NCI-H446 treated with DMSO at 0.1 percent for 48 hours (cell line): ENCODE results near the gene HMGB4.

Experiments used
- DNase-seq: peaks from one replicate; lab custom pipeline; 2025; lab: John Stamatoyannopoulos, UW

Gene HMGB4

DNA sequence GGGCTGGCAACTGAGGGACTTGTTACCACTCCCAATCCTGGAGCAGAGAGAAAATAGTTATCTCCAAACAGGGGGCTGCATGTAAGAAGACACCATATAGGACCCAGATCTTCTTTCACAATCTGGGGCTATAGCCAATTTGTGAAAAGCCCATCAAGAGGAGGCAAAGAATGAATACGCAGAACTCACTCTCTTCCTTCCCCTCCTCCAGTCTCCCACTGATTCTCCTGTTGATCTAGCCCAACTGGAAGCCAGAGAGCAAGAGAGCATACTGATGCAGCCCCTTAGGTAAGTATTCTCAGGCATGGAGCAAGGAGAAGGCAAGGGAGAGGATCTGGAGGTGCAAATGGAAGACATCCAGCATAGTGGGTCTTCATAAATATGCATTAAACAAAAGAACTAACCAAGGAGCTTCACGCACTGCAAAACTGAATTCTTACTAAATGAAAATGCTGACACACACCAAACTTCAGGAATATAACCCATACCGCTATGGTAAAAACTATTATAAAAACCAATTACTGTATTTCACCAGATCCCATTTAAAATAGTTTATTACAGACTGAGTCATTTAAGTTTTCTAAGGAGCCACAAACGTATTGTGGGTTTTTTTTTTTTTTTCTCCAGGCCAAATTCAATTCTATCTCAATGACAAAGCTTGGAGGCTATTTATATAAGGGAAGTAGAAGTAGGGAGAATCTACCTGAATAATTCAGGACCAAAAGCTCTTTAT lies 15.5 kb upstream of the HMGB4 start:
- DNase-seq, result no peak

DNA sequence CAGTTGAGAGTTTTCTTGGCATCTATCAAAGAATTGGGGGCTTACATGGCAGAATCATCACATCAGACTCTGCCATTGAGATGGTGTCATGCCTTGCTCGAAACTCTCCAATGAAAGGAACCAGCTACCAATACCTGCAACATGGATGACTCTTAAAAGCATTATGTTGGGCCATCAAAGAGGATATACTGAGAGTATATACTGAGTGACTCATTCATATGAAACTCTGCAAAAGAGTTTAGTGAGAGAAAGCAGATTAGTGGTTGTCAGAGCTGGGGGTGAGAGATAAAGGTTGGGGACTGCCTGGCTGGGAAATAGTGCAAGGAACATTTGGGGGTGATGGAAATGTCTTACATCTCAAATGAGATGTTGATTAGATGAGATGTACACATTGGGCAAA lies 14.7 kb upstream of the HMGB4 start:
- no peak for DNase-seq

DNA sequence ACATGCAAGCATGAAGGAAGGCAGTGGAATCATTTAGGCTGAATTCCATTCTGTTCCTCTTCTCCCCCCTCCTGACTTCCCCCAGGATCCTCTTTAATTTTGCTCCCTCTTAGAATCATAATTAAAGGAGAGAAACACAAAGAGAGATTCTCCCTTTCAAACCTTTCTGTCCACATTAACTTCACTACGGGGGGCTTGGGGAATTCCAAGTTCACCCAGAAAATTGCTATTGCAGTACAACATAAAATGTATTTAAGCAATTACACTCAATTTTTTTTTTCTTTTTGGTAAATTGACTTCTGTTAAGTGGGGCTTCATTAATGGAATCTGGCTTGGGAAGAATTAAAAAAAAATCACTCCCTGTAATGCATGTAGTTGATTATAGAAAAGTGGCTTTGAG lies 13.4 kb upstream of the HMGB4 start:
- DNase-seq, result no peak

DNA sequence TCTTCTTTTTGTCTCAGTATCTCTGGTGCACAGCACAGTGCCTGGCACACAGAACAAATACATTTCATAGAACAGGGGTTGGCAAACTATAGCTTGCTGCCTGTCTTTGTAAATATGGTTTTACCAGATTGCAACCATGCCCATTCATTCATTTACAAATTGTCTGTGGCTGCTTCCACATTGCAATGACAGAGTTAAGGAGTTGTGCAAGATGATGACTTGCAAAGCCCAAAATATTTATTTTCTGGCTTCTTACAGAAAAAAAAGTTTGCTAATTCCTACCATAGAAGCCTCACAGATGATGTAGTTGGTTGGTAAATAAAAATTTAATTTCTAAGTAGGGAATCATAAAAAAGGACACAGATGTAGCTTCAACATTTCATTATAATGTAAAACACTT lies 11.2 kb upstream of the HMGB4 start:
- DNase-seq, result no peak

DNA sequence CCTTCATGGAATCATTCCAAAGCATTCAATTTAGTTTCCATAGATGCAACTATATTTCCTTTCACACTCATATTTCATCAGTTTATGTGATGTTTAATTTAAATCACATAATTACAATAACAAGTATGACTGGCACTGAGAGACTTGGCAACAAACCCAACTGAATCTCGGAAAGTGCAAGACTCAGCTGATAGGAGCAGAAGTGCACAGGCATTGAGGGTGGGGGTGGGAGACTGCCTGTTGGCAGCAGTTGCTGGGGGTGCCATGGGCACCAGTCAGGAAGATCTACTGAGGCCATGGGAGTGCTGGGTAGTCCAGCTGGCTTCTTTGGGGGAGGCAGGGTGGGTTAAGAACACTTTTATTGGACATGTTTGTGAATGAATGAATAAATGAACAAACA lies 10.4 kb upstream of the HMGB4 start:
- no peak for DNase-seq

DNA sequence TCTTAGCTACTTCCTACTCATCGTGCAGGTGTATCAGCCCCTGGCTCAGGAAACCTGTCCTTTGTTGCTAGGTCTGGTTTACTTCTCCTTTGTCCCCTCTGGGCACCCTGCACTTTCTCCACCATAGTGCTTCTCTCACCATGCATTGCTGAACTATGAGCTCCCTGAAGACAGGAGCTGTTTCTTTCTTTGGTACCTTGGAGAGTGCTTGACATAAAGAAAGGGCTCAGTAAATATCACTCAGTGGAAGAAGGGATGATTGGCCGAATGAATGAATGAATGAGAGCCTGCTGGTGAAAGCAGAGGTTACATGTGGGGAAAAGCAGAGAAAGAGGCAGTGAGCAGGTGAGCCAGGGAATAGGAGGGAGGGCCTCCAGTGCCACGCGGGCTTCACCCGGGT lies 9.8 kb upstream of the HMGB4 start:
- no peak for DNase-seq

DNA sequence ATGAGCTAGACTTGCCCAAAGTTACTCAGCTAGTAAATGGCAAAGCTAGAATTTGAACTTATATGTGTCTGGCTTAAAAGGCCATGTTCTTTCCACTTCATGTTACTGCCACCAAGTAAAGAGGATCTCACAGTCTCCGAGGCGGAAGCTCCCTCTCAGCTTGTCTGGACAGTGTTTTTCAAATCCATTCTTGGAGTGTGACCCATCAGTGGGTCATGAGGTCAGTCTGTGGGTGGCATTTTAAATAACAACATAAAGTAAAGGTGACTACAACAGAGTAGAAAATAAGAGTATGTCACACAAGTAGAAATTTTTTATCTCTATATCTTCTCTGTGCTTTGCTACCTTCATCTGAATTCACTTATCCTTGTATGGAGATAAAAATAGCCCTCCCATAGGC lies 3.2 kb upstream of the HMGB4 start:
- no peak for DNase-seq

DNA sequence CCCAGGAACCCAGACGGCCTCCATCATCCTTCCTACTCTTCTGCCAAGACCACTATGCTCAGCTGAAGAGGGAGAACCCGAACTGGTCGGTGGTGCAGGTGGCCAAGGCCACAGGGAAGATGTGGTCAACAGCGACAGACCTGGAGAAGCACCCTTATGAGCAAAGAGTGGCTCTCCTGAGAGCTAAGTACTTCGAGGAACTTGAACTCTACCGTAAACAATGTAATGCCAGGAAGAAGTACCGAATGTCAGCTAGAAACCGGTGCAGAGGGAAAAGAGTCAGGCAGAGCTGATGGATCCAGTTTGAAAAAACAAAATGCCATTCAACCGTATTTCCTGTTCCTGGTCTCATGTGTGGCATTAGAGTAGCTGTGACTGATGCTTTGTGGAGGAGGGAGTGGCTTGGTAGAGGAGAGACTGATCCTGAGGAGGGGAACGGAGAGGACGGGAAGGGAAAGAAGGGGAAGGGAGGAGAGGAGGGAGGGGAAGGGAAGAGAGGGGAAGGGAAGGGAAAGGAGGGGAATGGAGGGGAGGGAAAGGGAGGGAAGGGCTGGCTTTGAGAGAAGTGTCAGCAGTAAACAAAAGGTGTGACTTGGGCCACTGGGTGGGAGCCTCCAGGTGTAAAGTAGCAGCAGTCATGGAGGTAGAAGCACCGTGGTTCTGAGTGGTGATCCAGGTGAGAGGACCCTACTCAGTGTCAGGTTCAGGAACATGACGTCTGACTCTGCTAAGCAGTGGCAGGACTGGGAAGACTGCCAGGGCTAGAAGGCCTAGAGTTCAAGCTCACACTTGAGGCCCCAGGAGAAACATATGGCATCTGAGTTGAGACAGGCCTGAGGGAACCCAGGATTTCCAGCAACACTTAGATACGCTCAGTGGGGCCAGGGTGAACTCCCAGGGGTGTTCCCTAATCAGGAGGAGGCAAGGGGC lies 846 bp downstream of the HMGB4 start:
- DNase-seq, result peak; percentile 4

DNA sequence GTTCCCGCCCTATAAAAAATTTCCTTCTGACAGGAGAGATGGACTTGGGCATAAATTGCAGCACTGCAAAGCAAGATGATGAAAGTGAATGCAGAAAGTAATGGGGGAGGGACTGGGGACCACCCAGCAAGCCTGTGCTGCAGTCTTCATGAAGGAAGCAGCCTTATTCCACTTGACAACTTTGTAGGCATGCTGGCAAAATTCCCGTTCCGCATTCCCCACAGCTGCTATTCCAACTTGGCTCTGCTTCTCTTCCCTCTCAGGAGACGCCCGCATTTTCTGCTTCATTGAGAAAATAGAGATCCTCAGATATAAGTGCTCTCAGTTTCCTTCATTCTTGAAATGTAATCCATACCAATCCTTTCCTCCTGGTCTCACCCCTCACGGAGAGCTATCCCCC lies 2.4 kb downstream of the HMGB4 start:
- DNase-seq, result peak; percentile 49

DNA sequence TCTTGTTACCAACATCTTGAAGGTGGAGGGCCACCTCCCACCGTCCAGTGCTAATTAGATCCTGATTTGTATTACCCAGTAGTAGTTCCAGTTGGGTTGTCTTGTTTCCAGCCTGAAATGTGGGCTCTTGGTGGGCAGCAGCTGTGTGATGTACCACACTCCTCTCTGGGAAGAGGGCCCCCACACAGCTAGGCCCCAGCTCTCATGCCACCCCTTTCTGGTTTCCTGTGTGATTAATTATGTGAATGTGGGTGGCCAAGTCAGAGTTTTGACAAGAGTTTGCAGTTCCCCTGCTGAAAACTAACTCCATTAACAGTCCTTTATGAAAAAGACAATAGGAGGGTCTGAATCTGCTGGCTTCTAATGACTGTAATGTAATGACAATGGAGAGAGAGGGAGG lies 3.8 kb downstream of the HMGB4 start:
- no peak for DNase-seq

DNA sequence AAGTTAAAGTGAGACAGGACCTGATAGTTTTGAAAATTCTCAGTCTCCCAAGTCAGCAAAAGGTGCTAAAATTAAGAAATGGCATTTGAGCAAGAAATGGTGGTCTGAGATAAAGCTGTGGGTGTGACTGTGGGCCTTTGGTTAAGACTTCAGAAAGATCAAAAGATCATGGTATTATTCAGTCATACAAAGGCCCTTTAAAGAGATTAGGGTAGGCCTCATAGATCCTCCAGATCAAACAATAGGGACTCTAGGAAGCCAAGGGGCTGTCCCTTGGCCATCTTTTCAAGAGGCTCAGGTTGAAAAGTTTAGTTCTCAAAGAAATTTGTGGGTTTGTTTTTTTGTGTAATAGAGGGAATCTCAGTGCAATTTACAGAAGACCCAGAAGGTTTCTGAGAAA lies 8.4 kb downstream of the HMGB4 start:
- no peak for DNase-seq

DNA sequence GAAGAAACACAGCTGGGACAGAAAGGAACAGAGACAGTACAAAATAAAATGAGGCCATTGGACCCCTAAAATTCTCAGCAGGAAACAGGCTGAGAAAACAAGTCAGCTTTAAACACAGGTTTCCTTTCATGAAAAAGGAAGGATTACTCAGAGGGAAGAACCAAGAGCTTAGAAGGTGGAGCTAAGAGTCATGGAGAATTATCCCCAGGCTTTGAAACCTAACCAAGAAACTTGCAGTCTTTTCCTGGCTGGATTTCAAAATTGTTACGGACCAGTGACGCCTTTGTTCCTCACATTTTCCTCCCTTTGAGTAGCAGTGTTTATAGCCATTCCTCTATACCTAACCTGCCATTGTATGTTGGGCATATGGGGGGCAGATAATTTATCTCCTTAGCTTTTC lies 8.8 kb downstream of the HMGB4 start:
- DNase-seq, result no peak

DNA sequence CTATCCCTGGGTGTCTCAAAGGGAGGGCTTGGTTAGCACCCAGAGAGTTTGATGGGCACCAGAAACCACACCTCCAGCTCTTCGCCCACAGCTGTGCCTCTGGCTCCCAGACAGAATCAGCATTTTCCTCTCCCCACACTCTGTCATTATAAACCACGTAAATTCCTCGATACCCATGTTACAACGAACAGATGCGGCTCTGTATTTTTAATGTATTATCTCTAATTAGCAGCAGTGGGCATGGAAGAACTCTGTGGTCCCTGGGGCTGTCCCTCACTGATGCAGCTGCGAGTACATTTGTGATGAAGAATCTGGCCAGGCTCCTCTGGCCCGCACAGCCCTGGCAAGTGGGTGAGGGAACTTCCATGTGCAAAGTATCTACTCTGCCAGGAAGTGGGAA lies 10.8 kb downstream of the HMGB4 start:
- no peak for DNase-seq

DNA sequence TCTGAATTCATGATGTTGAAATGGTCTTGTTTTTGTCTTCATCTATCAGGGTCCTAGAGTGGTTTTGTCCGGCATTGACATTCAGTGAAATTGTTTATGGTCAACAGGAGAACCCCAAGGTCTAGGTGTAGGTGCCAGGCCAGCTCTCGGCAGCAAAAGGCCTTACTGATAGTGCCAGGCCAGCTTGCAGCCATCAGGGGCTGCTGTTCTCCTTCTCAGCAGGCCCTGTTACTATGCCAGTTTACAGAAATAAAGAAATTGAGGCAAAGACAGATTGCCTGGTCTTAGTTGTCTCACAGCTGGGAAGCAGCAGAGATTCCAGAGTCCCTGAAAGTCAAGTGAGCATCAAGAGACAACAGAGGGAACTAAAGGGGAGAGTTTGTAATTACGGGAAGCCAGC lies 12.0 kb downstream of the HMGB4 start:
- DNase-seq, result no peak

DNA sequence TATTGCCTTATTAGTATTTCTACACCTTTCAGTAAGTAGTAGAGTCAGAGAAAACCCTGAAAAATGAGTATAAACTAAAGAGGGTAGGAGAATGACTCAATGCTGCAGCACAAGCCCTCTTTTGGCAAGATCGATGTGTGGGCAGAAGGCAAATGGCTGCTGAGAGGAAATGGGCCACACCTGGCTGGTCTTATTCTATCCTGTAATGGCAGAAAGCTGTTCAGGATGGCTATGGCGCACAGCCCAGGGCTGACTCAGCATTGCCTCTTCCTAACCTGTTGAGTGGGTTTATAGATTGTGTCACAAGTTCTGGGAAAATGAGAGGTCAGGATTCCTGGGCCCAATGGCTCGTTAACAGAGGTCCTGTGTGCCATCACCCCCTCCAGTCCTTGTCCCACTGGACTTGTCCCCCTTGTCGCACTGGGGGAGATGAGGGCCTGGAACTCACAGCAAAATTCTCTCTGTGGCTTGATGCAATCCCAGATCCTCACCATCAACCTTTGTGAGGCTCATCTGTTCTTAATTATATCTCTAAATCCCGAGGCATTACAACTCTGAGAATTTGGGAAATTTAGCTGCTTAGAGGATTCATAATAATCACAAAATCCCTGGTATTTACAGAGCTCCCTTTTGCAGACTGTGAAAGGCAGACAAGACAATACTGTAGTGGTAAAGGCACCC lies 13.2 kb downstream of the HMGB4 start:
- DNase-seq, result peak; percentile 80

DNA sequence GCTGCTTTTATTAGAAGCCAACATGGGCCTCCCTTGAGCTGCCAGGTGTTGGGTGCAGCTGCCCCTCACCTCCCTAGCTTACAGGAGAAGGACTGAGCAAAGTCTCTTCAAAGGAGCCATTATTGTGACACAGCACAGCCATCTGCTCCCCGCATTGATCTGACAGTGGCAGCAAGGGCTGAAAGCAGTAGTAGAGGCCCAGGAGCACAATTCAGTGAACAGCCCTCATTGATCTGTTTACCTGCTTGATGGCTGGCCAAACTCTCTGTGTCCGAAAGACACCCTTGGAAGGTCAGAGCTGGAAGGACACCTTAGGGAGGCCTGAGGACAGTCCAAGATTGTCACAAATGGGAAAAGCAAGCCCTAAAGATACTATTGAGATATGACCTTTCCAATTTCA lies 14.5 kb downstream of the HMGB4 start:
- DNase-seq, result no peak

DNA sequence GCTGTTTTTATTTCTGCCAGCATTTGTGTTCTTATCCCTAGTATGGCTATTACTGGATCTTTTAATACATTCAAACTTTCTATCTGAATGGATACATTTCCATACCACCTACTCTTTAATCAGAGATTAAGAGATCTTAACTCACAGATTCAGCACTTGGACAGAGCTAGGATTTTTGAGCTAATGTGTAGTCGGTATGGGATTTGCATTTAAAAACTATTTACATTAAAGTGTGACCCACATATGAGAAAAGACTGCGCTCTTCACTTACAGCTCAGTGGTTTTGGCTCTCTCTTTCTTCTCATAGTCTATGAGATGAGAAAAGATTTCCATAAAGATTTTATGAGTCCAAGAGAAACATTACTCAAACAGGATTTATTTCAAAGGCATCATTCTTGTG lies 16.4 kb downstream of the HMGB4 start:
- no peak for DNase-seq

DNA sequence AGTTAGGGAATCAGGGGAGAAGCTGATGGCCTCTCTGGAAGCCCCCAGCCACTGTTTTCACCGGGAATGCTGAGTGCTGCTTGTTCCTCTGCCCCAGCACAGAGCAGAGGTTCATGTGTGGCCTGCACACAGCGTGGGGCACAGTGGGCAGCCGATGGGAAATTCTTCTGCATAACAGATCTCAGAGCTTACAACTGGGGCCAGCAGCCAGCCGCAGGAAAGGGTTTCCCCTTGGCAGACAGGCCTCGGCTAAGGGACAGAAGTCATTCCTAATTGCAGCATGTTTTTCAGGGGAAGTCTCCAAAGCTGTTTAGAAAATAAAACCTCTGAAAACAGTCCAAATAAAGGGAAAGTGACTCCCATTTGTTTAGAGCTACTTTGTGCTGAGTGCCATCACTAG lies 22.6 kb downstream of the HMGB4 start:
- DNase-seq, result no peak

DNA sequence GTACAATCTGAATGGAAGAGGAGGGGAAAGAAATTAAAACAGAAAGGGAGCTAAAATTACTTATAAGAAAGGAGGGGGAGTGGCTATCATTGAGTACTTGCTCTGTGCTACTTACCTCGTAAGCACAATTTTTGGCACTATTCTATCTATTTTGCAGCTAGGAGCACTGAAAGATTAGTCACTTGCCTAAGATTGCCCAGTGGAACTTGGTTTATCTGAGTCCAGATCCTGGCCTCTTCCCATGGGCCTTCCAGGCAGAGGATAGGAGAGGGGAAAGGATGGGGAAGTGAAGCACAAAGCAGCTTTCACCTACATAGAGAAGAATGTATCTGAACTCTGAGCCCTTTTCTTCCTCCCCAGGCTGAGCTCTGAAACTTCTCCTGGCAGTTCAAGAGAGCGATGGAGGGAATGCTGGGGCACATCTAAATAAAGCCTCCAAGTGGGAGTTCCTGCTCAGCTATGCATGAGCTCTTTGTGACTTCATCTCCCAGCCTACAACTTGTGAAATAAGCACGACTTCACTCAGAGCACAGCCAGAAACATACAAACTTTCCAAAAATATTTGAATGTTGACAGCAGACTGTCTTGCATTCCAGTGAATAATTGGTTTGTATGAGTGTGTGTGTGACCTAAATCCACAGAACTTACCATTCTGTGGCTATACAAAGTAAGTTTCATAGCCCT lies 29.4 kb downstream of the HMGB4 start:
- no peak for DNase-seq

DNA sequence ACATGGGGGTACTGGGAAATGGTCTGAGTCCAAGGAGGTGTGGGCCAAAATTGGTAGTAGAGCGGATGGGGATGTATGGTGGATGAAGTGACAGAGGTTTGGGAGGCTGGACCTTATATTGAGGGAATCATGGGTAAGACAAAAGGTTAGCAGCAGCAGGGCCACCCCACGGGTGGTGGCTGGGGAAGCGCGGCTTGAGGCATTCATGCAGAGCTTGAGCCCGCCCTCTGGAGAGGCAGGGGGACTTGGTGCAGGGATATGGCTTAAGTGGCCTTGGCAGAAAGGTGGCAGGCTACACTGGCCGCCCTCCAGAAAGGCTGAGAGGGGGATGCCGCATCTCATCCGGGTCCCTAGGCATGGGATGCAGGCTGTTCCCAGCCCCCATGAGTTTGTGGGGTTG lies 31.5 kb downstream of the HMGB4 start:
- DNase-seq, result no peak

DNA sequence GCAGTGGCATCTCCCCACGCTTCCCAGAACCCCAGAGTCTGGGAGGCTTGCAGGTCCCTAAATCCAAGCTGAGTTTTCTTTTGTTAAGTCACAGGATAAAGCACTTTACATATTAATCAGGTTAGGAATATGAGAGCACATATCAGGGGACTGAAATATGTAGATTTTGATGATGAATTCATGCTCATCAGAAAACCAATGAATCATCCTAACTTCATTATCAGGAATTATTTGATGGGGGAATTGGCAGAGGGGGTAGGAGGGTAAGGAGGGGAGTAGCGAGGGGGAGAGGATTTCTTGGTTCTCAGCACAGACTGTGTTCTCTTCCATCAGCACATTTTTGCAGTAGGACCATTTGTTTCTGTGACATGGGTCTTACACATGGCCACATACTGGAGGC lies 32.1 kb downstream of the HMGB4 start:
- no peak for DNase-seq

DNA sequence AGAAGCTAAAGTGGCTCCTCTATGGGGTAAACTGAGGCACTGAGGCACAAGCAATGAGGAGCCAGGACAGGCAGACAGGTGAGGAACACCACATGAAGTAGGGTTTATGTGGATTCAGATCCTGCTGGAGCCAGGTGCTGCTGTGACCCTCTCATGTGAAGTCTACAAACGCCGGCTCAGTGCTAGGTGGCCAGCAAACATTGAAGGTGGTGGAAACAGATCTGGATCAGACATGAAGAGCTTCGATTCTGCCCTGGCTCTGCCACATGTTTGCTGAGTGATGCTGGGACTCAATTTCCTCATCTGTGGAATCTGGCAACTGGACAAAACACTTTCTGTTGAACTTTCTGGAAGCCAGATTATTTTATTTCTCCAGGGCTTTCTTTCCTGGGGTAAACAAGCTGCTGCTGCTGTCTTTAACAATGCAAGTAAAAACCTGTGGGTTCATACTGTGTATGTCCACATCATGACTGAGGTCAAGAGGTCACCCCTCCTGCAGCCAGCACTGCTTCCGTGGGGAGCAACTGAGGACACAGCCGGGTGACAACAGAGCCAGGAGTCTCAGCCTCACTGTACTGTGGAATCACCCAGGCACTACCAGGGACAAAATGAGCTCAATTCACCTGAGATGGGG lies 33.3 kb downstream of the HMGB4 start:
- no peak for DNase-seq
